ENCODE results near the gene ZNF836.

GRCh38 chr19:52219611-52220010, 48.2 kb upstream of the ZNF836 start:
- TF ChIP-seq CTCF (IDR thresholded peaks at IDR 0.05; ENCODE audit: insufficient read depth, low read depth, low read length) (no peak), EZH2 (IDR thresholded peaks at IDR 0.05; ENCODE audit: insufficient read depth, low read length) (no peak)
